ENCODE results near the gene ASXL1. TPM values are rescaled to one million over a fixed set of nuclear protein-coding genes. Genes with fewer than 3 reads are reported as not detected.

The ASXL1 gene
- total RNA-seq, 1 donor from 2014 or later = 27.5 TPM

- no peak for ATAC-seq
Observed at GRCh38 chr20:32411955-32412706, 54.0 kb downstream of the ASXL1 start.

GRCh38 chr20:32415494-32415893 is 57.4 kb downstream of the ASXL1 start:
- ATAC-seq = no peak

GRCh38 chr20:32416206-32416605 is 58.1 kb downstream of the ASXL1 start:
- no peak for ATAC-seq

DNA sequence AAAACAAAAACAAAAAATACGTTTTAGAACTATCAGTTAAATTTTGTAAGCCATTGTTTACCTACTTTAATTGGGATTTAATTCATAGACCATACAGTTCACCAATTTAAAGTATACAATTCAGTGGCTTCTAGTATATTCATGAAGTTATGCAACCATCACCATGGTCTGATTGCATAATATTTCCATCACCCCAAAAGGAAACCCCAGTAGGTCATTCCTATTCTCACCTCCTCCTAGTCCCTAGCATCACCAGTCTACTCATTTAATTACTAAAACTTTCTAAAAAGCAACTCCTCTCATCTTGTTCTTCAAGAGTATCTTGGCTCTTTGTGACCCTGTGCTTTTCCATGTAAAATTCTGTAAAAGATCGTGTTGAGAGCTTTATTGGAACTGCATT is 60.2 kb downstream of the ASXL1 start:
- no peak for ATAC-seq

GRCh38 chr20:32421290-32421689 is 63.2 kb downstream of the ASXL1 start:
- no peak for ATAC-seq

GRCh38 chr20:32427996-32428395 is 69.9 kb downstream of the ASXL1 start:
- ATAC-seq = no peak

GRCh38 chr20:32429343-32429742 is 71.2 kb downstream of the ASXL1 start:
- no peak for ATAC-seq

GRCh38 chr20:32429745-32430360 is 71.7 kb downstream of the ASXL1 start:
- no peak for ATAC-seq

- ATAC-seq = no peak
Observed at GRCh38 chr20:32431457-32431856, 73.3 kb downstream of the ASXL1 start.

DNA sequence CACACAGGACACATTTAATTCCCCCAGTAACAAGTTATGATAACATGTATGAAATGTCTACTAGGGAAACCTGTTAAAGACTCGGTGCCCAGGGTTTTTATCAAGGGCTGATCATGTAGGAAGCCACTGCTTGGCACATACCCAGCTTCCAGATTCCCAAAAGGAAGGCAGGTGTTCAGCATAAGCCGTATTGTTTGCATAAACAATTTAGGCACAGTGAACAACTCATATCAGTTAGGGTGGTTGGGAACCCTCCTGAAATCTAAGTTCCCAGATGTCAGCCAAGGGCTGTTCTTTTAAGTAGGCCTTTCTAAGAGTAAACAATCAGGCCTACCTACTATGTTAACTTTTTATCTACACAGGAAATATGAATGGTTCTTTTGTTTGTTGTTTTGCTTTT is 74.1 kb downstream of the ASXL1 start:
- ATAC-seq = no peak

GRCh38 chr20:32433311-32434021 is 75.3 kb downstream of the ASXL1 start:
- no peak for ATAC-seq

GRCh38 chr20:32434434-32434833 is 76.3 kb downstream of the ASXL1 start:
- ATAC-seq = no peak

GRCh38 chr20:32435449-32436107 is 77.4 kb downstream of the ASXL1 start:
- no peak for ATAC-seq

- ATAC-seq = no peak
Observed at GRCh38 chr20:32436142-32436861, 78.2 kb downstream of the ASXL1 start.

GRCh38 chr20:32436968-32437367 is 78.8 kb downstream of the ASXL1 start:
- no peak for ATAC-seq

DNA sequence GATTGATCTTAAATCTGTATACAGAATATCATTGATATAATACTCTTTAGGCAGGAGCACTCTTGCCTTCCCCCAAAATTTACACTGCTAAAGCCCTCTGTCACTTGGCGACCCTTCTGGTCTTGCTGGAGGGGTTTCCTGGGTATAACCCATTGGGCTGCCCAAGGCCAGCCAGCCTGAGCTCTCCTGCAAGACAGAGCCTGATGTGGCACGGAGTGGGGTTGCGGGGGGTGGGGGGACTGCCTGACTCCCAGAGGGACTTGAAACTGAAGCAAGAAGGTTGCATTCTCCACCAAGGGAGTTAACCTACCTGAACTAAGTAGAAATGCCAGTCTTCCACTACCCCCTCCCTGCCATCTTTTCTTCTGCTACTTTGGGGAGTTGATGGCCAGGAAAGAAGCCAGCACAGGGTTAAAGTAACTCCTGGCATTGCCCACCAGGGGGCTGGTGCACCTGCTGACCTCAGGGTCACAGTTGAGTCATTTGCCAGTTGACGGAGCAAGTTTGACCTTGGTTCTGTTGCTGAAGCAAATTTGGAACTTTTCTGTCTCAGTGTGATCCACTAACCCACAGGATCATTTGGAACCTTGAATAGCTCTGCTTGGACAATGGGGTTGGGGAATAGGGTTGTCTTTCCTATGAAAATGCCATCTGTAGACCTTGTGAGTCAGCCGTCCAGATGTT is 79.4 kb downstream of the ASXL1 start:
- ATAC-seq = no peak

GRCh38 chr20:32438331-32438858 is 80.3 kb downstream of the ASXL1 start:
- no peak for ATAC-seq

GRCh38 chr20:32439132-32439829 is 81.2 kb downstream of the ASXL1 start:
- no peak for ATAC-seq

DNA sequence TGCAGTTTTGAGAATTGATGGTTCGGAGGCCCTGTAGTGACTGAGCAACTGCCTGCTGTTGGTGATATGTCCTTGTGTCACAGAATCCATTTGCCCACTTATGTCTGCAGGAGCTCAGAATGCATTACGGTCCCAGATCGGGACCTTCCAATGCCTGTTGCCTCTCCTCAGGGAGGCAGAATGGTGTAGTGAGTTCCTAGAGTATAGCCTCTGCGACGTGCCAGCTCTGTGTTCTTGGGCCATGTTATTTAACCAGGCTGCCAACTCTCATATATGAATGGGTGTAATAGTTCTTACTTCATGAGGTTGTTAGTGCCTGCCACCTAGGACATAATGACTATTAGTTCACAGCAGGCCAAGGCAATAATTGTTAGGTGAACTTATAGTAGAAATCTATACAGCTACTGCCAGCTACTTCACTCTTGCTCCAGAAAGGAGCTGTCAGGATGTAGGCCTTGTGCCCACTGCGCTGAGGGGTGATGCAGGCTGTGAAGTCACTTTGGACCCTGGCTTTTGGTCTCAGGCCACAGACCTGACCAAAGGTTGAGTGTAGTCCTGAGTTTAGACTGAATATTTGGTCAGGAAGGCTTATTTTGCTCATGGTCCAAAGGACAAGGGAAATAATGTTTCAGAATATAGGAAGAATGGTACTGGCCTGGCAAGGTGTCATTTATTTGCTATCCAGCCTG is 82.1 kb downstream of the ASXL1 start:
- ATAC-seq = no peak

- no peak for ATAC-seq
Observed at GRCh38 chr20:32440758-32441078, 82.6 kb downstream of the ASXL1 start.

DNA sequence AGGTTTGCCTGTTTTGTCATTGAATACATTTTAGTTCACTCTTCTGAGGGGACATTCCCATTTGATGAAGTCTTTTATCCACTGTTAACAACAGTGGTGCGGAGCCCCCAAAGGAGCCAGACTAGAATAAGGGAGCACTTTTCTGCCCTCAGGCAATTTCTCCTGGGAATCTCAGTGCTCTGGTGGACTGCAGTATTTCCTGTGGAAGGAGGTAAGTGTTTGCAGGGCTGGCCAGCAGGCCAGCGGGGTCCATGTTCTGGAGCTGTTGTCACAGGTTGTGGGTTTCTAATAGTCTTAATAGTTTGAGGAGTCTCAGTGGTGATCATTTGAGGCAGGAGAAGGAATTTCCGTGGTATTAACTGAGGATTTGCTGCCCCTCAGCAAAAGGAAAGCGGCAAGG is 83.5 kb downstream of the ASXL1 start:
- ATAC-seq = no peak
